ENCODE data around the gene XRRA1.
"Not testable (repeated sequence)": the region's sequence is repeated elsewhere in the genome, so short reads cannot be mapped to it uniquely, and the experiment has no call there.

XRRA1 gene

GRCh38 chr11:74895340-74896116 is 53.4 kb downstream of the XRRA1 start:
- no peak for DNase-seq

GRCh38 chr11:74893015-74893414 is 55.9 kb downstream of the XRRA1 start:
- DNase-seq: not testable (repeated sequence)

- DNase-seq: no peak
Observed at GRCh38 chr11:74877132-74877531, 71.8 kb downstream of the XRRA1 start.

GRCh38 chr11:74871037-74871436 is 77.9 kb downstream of the XRRA1 start:
- no peak for DNase-seq

- no peak for DNase-seq
Observed at GRCh38 chr11:74870485-74870884, 78.4 kb downstream of the XRRA1 start.

- DNase-seq: no peak
Observed at GRCh38 chr11:74866557-74866956, 82.3 kb downstream of the XRRA1 start.

- no peak for DNase-seq
Observed at GRCh38 chr11:74863410-74863809, 85.5 kb downstream of the XRRA1 start.

GRCh38 chr11:74860743-74861142 is 88.1 kb downstream of the XRRA1 start:
- DNase-seq: no peak

- DNase-seq: no peak
Observed at GRCh38 chr11:74853223-74853622, 95.7 kb downstream of the XRRA1 start.

GRCh38 chr11:74849525-74850391 is 99.1 kb downstream of the XRRA1 start:
- no peak for DNase-seq

GRCh38 chr11:74847895-74848294 is 101.0 kb downstream of the XRRA1 start:
- DNase-seq: no peak

GRCh38 chr11:74847395-74847794 is 101.5 kb downstream of the XRRA1 start:
- no peak for DNase-seq

GRCh38 chr11:74846770-74847169 is 102.1 kb downstream of the XRRA1 start:
- DNase-seq: no peak

GRCh38 chr11:74845978-74846517 is 102.8 kb downstream of the XRRA1 start:
- no peak for DNase-seq

GRCh38 chr11:74844865-74845264 is 104.0 kb downstream of the XRRA1 start:
- no peak for DNase-seq

GRCh38 chr11:74844072-74844471 is 104.8 kb downstream of the XRRA1 start:
- DNase-seq: no peak

GRCh38 chr11:74842967-74843366 is 105.9 kb downstream of the XRRA1 start:
- no peak for DNase-seq

- no peak for DNase-seq
Observed at GRCh38 chr11:74840486-74840885, 108.4 kb downstream of the XRRA1 start.

GRCh38 chr11:74839971-74840370 is 108.9 kb downstream of the XRRA1 start:
- DNase-seq: no peak

- no peak for DNase-seq
Observed at GRCh38 chr11:74839446-74839845, 109.4 kb downstream of the XRRA1 start.

GRCh38 chr11:74838188-74838587 is 110.7 kb downstream of the XRRA1 start:
- DNase-seq: no peak

GRCh38 chr11:74837191-74837590 is 111.7 kb downstream of the XRRA1 start:
- DNase-seq: no peak

GRCh38 chr11:74826901-74827300 is 122.0 kb downstream of the XRRA1 start:
- no peak for DNase-seq

GRCh38 chr11:74825596-74825995 is 123.3 kb downstream of the XRRA1 start:
- not testable (repeated sequence) for DNase-seq
